ENCODE measurements around the gene SAP25. TPM values are rescaled to one million over a fixed set of nuclear protein-coding genes. Genes with fewer than 3 reads are reported as not detected.

Gene SAP25
- total RNA-seq, result not detected in 2 replicates

GRCh38 chr7:100573691-100574361, at the start of gene SAP25:
Gene SAP25, minus strand, starts transcription at chr7:100573900. Its CDS starts 158 bp downstream, at chr7:100573742.

DNA sequence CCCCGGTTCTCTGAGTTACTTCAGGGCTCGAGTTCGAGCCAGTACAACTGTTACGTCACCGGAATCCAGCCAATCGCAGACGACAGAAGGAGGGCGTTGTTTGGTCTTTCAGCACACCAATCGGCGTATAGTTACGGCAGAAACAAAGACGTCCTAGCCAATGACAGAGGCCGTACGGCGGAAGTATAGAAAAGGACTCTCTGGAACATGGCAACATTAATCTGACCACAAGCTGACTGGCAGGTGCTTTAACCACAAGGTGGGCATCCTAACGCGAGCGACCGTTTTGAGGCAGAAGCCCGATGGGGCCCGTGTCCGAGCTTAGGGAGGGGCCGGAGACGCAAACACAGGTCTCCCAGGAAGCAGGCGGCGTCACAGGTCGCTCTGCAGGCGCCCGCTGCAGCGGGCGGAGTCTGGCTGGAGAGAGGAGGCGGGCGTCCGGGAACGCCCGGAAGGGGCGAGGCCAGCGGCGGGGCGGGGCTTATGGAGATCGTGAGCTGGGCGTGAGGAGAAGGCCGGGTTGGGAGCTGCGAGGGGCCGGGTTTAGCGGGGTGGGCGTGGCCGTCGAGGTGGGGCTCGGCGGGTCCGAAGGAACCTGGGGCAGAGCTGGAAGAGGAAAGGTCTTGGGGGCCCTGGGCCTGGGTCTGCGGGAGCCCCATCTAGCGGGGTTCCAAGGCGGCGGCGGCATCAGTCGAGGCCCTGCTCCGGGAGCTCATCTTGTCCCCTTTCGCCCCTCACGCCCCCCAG, 38.5 kb upstream of the SAP25 start, which contains the start of gene MOSPD3:
TSS of gene MOSPD3 (plus strand) at position 558 of the 747 bp plus-strand sequence. CDS start 252 bp downstream, outside the sequence.

DNA sequence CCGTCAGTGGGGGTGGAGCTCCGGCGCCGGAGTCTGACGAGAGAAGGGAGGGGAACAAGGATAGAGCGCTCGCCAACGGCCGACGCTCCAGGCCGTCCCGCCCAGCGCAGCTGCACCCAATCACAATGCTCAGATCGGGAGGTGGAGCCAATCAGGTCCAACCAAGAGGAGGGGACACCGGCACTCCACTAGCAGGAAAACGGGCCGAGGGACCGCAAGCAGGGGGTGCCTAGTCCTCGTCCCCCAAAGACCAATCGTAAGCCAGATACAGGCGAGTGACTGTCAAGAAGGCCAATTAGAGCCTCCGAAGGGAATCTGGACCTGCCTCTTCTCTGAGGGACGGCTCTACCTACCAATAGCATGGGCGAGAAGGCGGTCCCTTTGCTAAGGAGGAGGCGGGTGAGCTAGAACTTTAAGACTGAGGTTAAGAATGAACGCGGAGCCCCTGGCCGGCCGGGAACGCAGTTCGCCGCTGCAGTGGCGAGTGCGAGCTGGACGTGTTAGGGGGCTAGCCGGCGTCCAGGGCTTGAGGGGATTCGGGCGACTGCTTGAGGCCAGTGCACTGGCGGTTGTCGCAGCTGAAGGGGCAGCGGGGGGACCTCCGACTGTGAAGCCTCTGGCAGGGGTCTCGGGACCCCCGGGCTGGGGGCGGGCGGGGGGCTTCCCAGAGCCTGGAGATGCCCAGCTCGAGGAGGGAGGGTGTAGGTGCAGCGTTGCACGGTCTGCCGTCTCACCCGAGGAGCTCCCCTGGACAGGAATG, 12.7 kb upstream of the SAP25 start, which contains the start of gene FBXO24:
TSS of gene FBXO24 (plus strand) at position 63 of the 760 bp plus-strand sequence. CDS start at position 361, 298 bp downstream.

GRCh38 chr7:100585511-100586265, 12.0 kb upstream of the SAP25 start, which contains the start of gene LRCH4:
Gene LRCH4, minus strand, starts transcription at chr7:100586129. Its CDS starts 29 bp downstream, at chr7:100586100.

GRCh38 chr7:100538654-100539435, 34.9 kb downstream of the SAP25 start, which contains the start of gene AGFG2:
Gene AGFG2, plus strand, starts transcription at chr7:100539203. Its CDS starts 144 bp downstream, at chr7:100539347.

Other genes with a start within 250 kb of the SAP25 start
- gene PILRB, start 215.8 kb downstream of the SAP25 start, total RNA-seq, result 8.1 and 9.4 TPM in 2 replicates
- gene PILRA, start 200.4 kb downstream of the SAP25 start, total RNA-seq, result 0.12 TPM in 1 of 2 replicates, not detected in the other
- 1.4 TPM in 2 replicates for gene ZCWPW1, start 145.2 kb downstream of the SAP25 start, total RNA-seq
- 28.5 and 40.4 TPM in 2 replicates for gene MEPCE, start 144.1 kb downstream of the SAP25 start, total RNA-seq
- gene PPP1R35, start 137.4 kb downstream of the SAP25 start, total RNA-seq, result 32.9 and 36.2 TPM in 2 replicates
- 0.37 TPM in 1 of 2 replicates, not detected in the other for gene SPACDR, start 109.6 kb downstream of the SAP25 start, total RNA-seq
- gene TSC22D4, start 94.7 kb downstream of the SAP25 start, total RNA-seq, result 23.0 and 23.6 TPM in 2 replicates
- 1.2 and 2.5 TPM in 2 replicates for gene NYAP1, start 90.0 kb downstream of the SAP25 start, total RNA-seq
- 4.4 and 5.1 TPM in 2 replicates for gene AGFG2, start 34.7 kb downstream of the SAP25 start, total RNA-seq
- gene LRCH4, start 12.2 kb upstream of the SAP25 start, total RNA-seq, result 17.7 and 21.7 TPM in 2 replicates
- gene FBXO24, start 12.4 kb upstream of the SAP25 start, total RNA-seq, result 0.55 and 1.4 TPM in 2 replicates
- gene PCOLCE, start 28.5 kb upstream of the SAP25 start, total RNA-seq, result 79.7 and 107 TPM in 2 replicates
- 3.5 and 5.6 TPM in 2 replicates for gene MOSPD3, start 38.6 kb upstream of the SAP25 start, total RNA-seq
- gene TFR2, start 67.7 kb upstream of the SAP25 start, total RNA-seq, result 0.33 and 0.37 TPM in 2 replicates
- gene ACTL6B, start 82.5 kb upstream of the SAP25 start, total RNA-seq, result not detected in 2 replicates
- gene GNB2, start 99.8 kb upstream of the SAP25 start, total RNA-seq, result 64.2 and 93.7 TPM in 2 replicates
- gene GIGYF1, start 120.3 kb upstream of the SAP25 start, total RNA-seq, result 23.5 and 32.0 TPM in 2 replicates
- gene POP7, start 132.2 kb upstream of the SAP25 start, total RNA-seq, result 33.4 and 51.5 TPM in 2 replicates
- gene EPO, start 146.6 kb upstream of the SAP25 start, total RNA-seq, result not detected in 2 replicates
- not detected in 2 replicates for gene ZAN, start 159.7 kb upstream of the SAP25 start, total RNA-seq

Measured in uterine smooth muscle cell (primary cell).